ENCODE results near the gene PXMP4.

The PXMP4 gene

GRCh38 chr20:33681288-33681687 is 38.8 kb downstream of the PXMP4 start:
- no peak for DNase-seq

- DNase-seq = no peak
These were observed 39.4 kb downstream of the PXMP4 start for GRCh38 chr20:33680686-33681085.

- peak; percentile 68 for DNase-seq
These were observed 40.2 kb downstream of the PXMP4 start for GRCh38 chr20:33679758-33680485.

- DNase-seq = no peak
These were observed 42.0 kb downstream of the PXMP4 start for GRCh38 chr20:33677991-33678702.

DNA sequence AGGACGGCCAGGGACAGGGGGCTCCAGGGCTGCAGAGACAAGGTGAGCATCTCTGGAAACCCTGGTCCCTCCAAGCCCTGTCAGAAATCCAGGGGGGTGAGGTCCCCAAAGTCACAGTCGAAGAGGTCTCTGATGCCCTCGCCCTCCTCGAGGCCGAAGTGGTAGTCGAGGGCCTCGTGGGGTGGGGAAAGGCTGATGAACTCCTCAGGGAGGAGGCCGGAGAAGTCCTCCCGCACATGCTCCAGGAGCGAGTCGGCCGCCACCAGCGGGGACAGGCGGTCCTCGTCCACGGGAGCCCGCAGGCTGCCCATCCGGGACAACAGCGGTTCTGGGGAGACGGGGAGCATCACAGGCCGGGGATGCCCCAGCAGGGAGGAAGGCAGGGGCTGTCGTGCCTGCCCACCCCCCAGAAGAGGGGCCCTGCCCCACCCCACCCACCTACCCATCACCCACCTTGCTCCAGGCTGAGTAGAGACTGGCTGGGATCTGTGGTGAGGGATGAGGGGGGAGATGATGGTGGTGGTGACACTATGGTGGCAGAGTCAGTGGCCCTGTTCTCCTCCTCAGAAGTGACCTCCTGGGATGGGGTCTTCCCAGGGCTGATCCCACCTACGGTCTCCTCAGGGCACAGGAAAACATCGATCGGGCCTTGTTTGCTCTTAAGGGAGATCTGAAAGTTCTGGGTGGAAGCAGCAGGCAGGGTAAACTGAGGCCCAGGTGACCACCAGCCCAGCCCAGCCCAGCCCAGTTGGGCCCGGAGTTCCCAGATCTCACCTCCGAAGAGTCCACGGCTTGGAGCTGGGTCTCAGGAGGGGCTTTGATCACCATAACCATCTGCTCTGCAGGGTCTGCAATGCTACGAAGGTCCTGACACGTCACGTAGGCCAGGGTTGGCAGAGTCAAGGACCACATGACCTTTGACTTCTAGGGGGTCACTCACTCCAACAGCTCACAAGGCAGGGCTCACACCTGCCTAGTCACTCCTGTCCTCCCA is 43.2 kb downstream of the PXMP4 start:
- DNase-seq = no peak

- DNase-seq = no peak
These were observed 44.0 kb downstream of the PXMP4 start for GRCh38 chr20:33676121-33676520.

- no peak for DNase-seq
These were observed 44.8 kb downstream of the PXMP4 start for GRCh38 chr20:33675136-33675959.

DNA sequence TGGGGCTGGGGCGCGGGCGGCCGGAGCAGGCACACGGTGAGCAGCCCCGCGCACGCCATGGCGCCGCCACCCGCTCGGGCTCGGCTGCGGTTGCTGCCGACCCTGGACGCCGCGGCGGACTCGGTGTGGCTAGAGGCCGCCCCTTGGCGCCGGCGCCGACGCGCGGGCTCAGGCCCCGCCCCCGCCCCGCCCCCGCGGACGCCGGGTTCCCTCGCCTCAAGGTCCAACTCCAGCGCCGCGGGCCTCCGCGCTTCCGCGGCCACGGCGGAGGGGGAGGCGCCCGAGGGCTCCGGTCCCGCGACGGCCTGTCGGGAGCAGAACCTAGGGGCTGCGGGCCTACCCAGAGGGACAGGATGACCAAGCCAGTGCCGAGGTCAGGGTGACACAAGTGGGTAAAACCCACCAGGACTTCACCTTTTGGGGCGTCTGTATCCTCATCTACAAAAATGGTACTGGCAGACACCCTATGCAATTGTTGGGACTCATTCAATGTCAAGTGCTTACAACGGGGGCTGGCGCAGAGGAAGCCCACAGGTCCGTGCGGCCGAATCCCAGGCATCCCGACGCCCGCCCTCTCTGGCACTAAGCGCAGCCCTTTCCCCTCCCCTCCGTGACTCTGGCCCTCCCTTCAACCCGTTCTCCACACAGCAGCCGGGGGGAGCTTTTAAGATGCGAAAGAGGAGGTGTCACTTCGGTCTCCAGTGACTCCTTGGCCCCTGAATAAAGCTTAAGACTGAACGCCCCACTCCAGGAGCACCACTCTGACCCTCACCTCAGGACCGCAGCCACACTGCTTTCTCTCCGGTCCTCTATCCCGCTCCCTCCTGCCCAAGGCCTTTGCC is 45.6 kb downstream of the PXMP4 start, which contains the start of gene NECAB3:
Gene NECAB3, minus strand, starts transcription at position 135 of the 842 bp plus-strand sequence. Its CDS starts 76 bp downstream, at position 59.
- peak; percentile 70 for DNase-seq

GRCh38 chr20:33673410-33674293 is 46.5 kb downstream of the PXMP4 start:
- DNase-seq = no peak

GRCh38 chr20:33673114-33673409 is 47.0 kb downstream of the PXMP4 start:
- DNase-seq = no peak

DNA sequence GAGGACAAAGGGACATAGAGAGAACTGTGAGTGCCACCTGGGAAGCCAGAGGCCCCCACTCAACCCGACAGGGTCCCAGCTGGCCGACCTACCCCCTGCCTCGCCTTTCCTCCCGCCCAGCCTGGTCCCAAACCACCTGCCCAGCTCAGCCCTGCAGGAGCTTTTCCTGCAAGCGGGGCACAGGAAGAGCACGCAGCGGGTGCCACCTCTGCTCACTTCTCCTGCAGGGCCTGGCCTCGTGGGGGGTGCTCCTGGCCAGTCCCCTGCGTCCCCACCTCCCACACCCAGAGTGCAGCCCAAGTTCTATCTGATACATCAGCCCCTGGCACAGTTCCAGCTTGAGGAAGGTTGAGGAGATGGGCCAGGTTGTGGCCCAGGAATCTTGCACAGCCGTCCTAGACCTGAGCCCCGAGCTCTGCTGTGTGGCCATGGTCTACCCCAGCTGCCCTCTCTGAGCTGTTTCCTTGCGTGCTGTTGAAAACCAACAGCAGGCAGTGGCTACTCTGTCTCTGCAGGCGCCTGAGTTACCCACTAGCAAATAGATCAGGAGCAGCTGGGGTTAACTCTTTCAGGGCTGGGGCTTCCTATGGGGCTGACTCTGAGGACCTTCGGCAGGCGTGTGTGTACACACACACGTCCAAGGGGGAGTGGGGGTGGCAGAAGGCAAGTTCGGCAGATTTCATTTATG is 47.5 kb downstream of the PXMP4 start:
- no peak for DNase-seq

- DNase-seq = no peak
These were observed 48.4 kb downstream of the PXMP4 start for GRCh38 chr20:33671573-33672288.

DNA sequence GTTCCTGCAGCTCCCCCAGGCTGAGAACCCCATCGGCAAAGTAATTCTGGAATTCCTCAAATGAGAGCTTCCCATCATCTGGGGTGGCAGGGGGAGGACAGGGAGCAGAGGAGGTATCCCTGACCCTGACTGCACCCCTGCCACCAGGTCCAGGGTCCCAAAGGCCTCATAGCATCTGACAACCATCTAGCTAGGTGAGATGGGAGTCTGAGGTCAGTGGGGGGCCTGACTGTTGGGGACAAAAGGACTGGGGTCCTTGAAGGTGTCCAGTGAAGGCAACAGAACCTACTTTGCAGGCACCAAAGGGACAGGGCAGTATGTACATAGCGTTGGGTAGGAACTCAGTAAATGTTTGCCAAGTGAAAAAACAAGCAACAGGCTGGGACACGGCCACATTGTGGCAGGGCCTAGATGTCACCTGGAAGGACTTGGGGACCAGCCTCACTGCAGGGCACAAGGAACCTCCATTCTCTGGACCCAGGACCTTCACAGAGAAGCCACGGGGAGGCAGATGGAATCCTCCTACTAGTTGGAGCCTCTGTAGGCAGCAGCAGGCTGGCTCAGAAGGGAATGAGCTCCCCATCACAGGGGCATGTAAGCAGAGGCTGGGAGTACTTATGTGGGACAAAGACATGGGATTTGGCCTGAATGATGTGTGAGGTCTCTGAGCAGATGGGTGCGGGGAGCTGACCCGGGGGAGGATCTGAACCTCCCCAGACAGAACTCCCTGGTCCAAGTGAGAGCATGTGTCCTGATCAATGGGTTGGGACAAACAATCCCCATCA is 49.2 kb downstream of the PXMP4 start:
- DNase-seq = no peak

GRCh38 chr20:33669873-33670640 is 50.1 kb downstream of the PXMP4 start:
- DNase-seq = no peak

GRCh38 chr20:33669224-33669623 is 50.9 kb downstream of the PXMP4 start:
- no peak for DNase-seq

- no peak for DNase-seq
These were observed 51.5 kb downstream of the PXMP4 start for GRCh38 chr20:33668466-33669155.
